Adipose tissue (tissue), 3 donors: Measurements from ENCODE around the gene PARP1. TPM values are rescaled to one million over a fixed set of nuclear protein-coding genes. Genes with fewer than 3 reads are reported as not detected.

Experiments used
- H3K27ac ChIP-seq: one replicate; pipeline ENCODE4 v1.5.1; 2013; ENCODE audit warnings: low read depth, low read length
- WGBS, 3 donors: extraction: QIAGEN DNeasy Blood & Tissue Kit; methylation state at CpG; one replicate each; pipeline ENCODE4 v1.1.7; 2013; 5-methylcytosine and 5-hydroxymethylcytosine counted together
- polyA plus RNA-seq, 3 donors: library from polyadenylated mRNA; stranded (reverse); fragments of 200-250 nt; gene quantifications; one replicate each; pipeline ENCODE4 v1.2.3, GENCODE V29; 2013
- donor health status: healthy with polysubstance abuse.
- donor health status: Bipolar disorder and iron deficiency.
- donor health status: healthy.

Gene PARP1
- polyA plus RNA-seq, 3 donors: 26.5 to 43.8 (median 31.3) TPM

- 70 to 87% (median 85%) methylated on average over 11 of the region's 11 CpGs for WGBS, 3 donors
These were observed 6.3 kb upstream of the PARP1 start for GRCh38 chr1:226414098-226414698.

GRCh38 chr1:226411619-226412018 is 3.7 kb upstream of the PARP1 start:
- H3K27ac ChIP-seq: no peak overlapping the region
- 71 to 87% (median 77%) methylated on average over 5 of the region's 5 CpGs for WGBS, 3 donors

More at GRCh38 chr1:226414098-226414698, 6.3 kb upstream of the PARP1 start:
- no peak overlapping the region for H3K27ac ChIP-seq

GRCh38 chr1:226410958-226411357 is 3.1 kb upstream of the PARP1 start:
- H3K27ac ChIP-seq: no peak overlapping the region
- 85 to 93% (median 91%) methylated on average over 2 of the region's 2 CpGs for WGBS, 3 donors

GRCh38 chr1:226409392-226409791 is 1.5 kb upstream of the PARP1 start:
- H3K27ac ChIP-seq: no peak overlapping the region
- whole genome bisulfite sequencing, 3 donors: 89 to 97% (median 91%) methylated on average over 4 of the region's 4 CpGs

GRCh38 chr1:226408285-226409184 is 642 bp upstream of the PARP1 start:
- no peak overlapping the region for H3K27ac ChIP-seq
- 70 to 74% (median 72%) methylated on average over 25 of the region's 25 CpGs for WGBS, 3 donors

GRCh38 chr1:226407199-226407496 is 745 bp downstream of the PARP1 start:
- H3K27ac ChIP-seq: no peak overlapping the region
- WGBS, 3 donors: 1% methylated on average over 4 of the region's 4 CpGs

DNA sequence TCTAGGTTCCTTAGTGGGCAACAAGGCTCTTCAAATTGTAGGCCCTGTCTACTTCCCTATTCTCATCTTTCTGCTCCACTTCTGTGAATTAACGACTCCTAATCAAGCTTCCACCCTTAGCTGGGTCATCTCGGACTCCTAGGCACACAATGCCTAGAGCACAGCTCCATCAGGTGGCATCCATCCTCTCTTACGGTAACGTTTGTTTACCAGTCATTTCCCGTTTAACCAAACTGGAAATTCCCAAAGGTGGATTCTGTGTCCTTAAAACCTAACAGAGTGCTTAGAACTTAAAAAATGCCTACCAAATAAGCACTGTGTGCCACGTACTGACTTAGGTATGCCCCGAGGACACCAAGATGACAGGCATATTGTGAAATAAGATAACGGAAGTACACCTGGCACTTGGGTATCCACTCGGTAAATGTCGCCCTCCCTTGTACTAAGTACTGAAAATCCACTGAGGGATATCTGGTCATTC is 1.5 kb downstream of the PARP1 start:
- 11 to 25% (median 21%) methylated on average over 10 of the region's 10 CpGs for WGBS, 3 donors
- H3K27ac ChIP-seq: no peak overlapping the region

- H3K27ac ChIP-seq: no peak overlapping the region
- WGBS, 3 donors: 49 to 73% (median 73%) methylated on average over 16 of the region's 16 CpGs
These were observed 2.4 kb downstream of the PARP1 start for GRCh38 chr1:226405411-226405988.

DNA sequence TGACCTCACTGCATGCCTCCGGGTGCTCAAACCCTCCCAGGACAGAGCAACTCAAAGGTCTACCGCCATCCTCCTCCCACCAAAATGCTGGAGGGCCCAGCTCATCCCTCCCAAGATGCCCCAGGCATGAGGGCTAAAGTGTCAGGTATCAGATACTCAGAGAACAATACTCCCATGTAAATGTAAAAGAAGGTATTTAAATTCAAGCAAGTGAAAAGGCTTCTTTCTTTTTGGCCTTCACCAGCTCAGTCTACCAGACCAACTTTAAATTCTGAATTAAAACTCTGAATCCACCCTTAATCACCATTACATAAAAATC is 3.0 kb downstream of the PARP1 start:
- H3K27ac ChIP-seq: no peak overlapping the region
- WGBS, 3 donors: 68 to 85% (median 81%) methylated on average over 2 of the region's 2 CpGs

DNA sequence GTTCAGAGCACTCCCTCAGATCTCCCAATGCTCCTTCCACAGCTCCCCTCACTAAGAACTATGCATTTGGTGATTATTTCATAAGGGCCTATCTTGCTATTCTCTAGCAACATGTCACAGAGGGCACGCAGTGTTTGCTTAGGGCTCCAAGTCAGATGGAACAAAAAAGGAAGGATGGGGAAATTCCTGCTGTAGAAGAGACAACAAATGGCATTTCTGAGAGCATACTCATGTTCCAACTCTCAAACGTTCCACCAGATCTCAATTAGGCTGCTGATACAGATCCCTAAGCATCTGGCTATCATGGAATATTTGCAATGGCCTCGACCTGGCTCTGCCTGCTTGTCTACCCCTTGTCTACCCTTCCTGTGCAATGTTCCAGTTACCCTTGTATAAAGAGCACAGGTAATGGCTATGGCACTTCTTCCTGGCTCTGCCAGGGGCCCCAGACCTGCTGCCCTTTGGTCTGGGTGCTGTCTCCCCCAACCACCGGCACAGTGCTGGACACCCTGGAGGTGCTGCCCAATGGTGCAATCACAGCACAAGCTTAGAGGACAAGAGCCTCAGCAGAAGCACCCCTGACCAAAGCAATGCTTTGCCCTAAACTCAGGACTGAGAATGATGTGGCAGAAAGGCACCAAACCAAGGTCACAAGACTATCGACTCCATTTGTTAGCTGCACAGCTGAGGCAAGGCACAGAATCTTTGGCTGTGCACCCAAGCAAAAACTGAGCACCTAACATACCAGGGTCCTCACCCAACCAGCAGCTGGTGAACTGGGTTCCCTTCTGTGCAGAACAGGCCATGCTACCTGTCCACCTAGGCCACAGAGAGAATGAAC is 3.6 kb downstream of the PARP1 start:
- no peak overlapping the region for H3K27ac ChIP-seq
- 47 to 68% (median 68%) methylated on average over 5 of the region's 5 CpGs for WGBS, 3 donors

DNA sequence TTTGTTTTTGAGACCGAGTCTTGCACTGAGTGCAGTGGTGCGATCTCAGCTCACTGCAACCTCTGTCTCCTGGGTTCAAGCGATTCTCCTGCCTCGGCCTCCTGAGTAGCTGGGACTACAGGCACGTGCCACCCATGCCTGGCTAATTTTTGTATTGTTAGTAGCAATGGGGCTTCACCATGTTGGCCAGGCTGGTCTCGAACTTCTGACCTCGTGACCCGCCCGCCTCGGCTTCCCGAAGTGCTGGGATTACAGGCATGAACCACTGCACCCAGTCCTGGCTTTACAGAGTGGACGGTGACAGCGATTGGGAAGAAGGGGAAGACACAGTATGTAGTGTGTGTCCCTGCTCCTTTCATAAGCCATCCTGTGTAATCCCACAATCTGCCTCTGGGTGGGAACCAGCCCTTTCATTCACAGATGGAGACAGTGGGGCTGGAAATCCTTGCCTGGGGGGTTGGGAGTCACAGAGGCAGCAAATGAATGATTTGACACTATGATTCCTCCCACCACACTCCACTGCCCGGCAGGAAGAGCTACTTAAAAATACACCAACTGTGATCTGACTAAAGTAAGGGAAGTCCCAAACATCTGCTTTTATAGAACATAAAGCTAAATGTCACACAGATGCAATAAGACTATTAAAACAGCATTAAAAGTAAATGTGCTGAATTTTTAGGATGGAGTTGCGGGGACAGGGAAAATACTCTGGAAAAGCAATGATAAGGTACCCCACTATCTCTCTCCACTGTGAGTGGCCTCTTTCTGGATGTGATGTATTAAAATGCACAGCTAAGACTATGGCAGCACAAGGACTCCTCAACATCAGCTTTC is 4.5 kb downstream of the PARP1 start:
- WGBS, 3 donors: 61 to 82% (median 80%) methylated on average over 15 of the region's 15 CpGs
- no peak overlapping the region for H3K27ac ChIP-seq

DNA sequence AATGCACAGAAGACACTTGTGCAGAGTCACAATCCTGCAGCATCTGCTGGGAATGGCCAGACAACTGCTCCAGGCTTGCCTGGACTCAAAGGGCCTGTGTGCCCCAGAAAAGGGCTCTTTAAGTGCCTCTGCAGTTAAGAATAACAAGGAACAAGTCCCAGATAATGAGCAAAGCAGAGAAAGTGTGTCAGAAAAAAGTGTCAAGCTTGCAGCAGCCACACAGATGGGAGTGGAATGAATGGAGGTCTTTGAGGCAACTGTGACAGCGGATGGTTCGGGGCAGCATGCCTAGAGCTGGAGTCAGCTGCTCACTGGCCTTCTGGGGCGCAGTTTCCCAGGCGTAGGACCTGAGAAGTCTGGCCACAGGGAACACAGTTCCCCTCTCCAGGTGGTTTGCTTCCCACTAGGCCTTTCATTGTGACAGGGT is 5.1 kb downstream of the PARP1 start:
- no peak overlapping the region for H3K27ac ChIP-seq
- 47 to 98% (median 97%) methylated on average over 4 of the region's 4 CpGs for WGBS, 3 donors

- WGBS, 3 donors: 78 to 89% (median 82%) methylated on average over 9 of the region's 9 CpGs
- H3K27ac ChIP-seq: no peak overlapping the region
These were observed 6.3 kb downstream of the PARP1 start for GRCh38 chr1:226401355-226402303.

DNA sequence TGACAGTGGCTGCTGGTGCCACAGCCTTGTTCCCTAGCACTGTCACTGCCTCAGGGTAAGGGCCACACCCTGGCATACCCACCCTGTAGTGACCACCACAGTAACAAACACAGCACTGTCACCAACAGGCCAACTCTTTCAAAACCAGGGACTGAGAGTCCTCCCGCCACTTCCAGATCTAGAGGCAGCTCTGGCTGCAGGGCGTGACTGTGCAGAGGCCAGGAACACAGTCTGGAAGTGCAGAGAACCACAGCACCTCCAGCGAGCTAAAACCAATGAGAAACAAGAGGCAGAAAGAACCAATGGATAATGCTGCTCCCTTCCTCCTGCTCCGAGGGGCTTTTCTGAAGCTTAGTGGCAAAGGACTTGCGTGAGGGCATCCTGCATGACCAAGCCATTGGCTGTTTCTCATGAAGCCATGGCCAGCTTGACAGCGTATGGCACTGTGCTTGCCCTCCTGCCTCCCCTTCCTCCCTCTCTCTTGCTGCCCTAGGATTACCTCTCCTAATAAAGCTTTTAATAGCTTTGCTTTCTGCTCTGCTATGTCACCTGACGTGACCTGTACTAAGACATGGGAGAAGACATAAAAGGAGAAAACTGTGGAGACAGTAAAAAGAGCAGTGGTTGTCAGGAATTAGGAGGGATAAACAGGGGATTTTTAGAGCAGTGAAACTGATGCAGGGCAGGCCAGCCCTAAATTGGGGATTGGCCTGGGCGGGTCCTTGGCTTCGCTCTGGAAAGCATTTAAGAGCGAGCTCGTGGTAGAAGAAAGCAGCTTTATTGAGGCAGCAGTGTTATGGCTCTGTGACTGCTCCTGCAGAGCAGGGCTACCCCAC is 7.2 kb downstream of the PARP1 start:
- 91 to 98% (median 93%) methylated on average over 10 to 11 of the region's 11 CpGs for WGBS, 3 donors
- H3K27ac ChIP-seq: no peak overlapping the region

DNA sequence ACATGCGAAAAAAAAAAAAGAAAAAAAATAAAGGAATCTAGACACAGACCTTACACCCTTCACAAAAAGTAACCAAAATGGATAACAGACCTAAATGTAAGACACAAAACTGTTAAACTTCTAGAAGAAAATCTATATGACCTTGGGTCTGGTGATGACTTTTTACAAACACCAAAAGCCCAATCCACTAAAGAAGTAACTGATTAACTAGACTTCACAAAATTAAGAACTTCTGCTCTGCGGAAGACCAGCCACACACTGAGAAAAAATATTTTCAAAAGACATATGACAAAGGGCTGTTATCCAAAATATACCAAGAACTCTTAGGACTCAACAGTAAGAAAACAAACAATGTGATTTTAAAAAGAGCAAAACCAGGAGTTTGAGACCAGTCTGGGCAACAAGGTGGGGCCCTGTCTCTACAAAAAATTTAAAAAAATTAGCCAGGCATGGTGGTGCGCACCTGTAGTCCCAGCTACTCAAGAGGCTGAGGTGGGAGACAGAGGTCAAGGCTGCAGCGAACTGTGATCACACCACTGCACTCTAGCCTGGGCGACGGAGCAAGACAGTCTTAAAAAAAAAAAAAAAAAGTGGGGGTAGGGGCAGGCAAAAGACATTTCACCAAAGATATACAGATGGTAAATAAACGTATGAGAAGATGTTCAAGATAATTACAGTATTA is 9.8 kb downstream of the PARP1 start:
- WGBS, 3 donors: 72 to 95% (median 95%) methylated on average over 7 of the region's 7 CpGs
- H3K27ac ChIP-seq: no peak overlapping the region
